HG03064 (cell line): ENCODE data around the gene RERE.

Experiments
- ATAC-seq: cut with Tn5 transposase; IDR thresholded peaks from one replicate; pipeline ENCODE4 v1.9.1; 2021; ENCODE audit warnings: low read depth; ENCODE audit not compliant: unreplicated experiment

RERE gene

GRCh38 chr1:8349473-8349865, 468.0 kb downstream of the RERE start:
- ATAC-seq = no peak

- no peak for ATAC-seq
Measured at GRCh38 chr1:8348777-8349472, 468.5 kb downstream of the RERE start.

- ATAC-seq = no peak
Measured at GRCh38 chr1:8348047-8348776, 469.2 kb downstream of the RERE start.

GRCh38 chr1:8347635-8348034, 469.8 kb downstream of the RERE start:
- ATAC-seq = no peak

GRCh38 chr1:8345621-8346415, 471.6 kb downstream of the RERE start:
- no peak for ATAC-seq

GRCh38 chr1:8344893-8345507, 472.4 kb downstream of the RERE start:
- no peak for ATAC-seq

- ATAC-seq = no peak
Measured at GRCh38 chr1:8343464-8344001, 473.9 kb downstream of the RERE start.

GRCh38 chr1:8343044-8343443, 474.4 kb downstream of the RERE start:
- no peak for ATAC-seq

GRCh38 chr1:8342325-8342724, 475.1 kb downstream of the RERE start:
- ATAC-seq = no peak

- no peak for ATAC-seq
Measured at GRCh38 chr1:8340448-8340847, 477.0 kb downstream of the RERE start.

GRCh38 chr1:8339203-8339600, 478.2 kb downstream of the RERE start:
- no peak for ATAC-seq

GRCh38 chr1:8338526-8339202, 478.8 kb downstream of the RERE start:
- no peak for ATAC-seq

GRCh38 chr1:8337776-8338525, 479.5 kb downstream of the RERE start:
- no peak for ATAC-seq

- no peak for ATAC-seq
Measured at GRCh38 chr1:8335246-8335645, 482.2 kb downstream of the RERE start.

- ATAC-seq = no peak
Measured at GRCh38 chr1:8334106-8334851, 483.2 kb downstream of the RERE start.

- ATAC-seq = no peak
Measured at GRCh38 chr1:8333246-8333987, 484.0 kb downstream of the RERE start.

GRCh38 chr1:8332806-8333205, 484.6 kb downstream of the RERE start:
- no peak for ATAC-seq
